H9 (cell line): ENCODE measurements around the gene LRRC28. TPM values are rescaled to one million over a fixed set of nuclear protein-coding genes. Genes with fewer than 3 reads are reported as not detected.

Experiments
- DNase-seq: peaks from one replicate; pipeline ENCODE4 v3.0.0-alpha.2; 2017
- H2AFZ ChIP-seq: one replicate; pipeline ENCODE4 v1.6.1; 2013; ENCODE audit warnings: mild to moderate bottlenecking, low read length, control low read depth, moderate library complexity
- H2AK5ac ChIP-seq: 2 replicates; pipeline ENCODE4 v1.6.1; 2013; ENCODE audit warnings: low read length, control low read depth, mixed read lengths; ENCODE audit not compliant: insufficient read length
- H2BK120ac ChIP-seq: one replicate; pipeline ENCODE4 v1.6.1; 2013; ENCODE audit warnings: low read depth, mild to moderate bottlenecking, low read length, control low read depth, inconsistent platforms; ENCODE audit not compliant: poor library complexity, severe bottlenecking
- H2BK12ac ChIP-seq: 2 replicates; pipeline ENCODE4 v1.6.1; 2013; ENCODE audit warnings: low read length, control low read depth, mixed read lengths, low read depth; ENCODE audit not compliant: insufficient read length
- H2BK15ac ChIP-seq: 2 replicates; pipeline ENCODE4 v1.6.1; 2013; ENCODE audit warnings: low read depth, low read length, control low read depth
- H2BK20ac ChIP-seq: one replicate; pipeline ENCODE4 v1.6.1; 2013; ENCODE audit warnings: low read depth, mild to moderate bottlenecking, low read length, control low read depth, inconsistent platforms; ENCODE audit not compliant: poor library complexity, severe bottlenecking
- H2BK5ac ChIP-seq: 2 replicates; pipeline ENCODE4 v1.6.1; 2013; ENCODE audit warnings: low read length, control low read depth, mixed read lengths; ENCODE audit not compliant: insufficient read length
- H3K14ac ChIP-seq: 2 replicates; pipeline ENCODE4 v1.6.1; 2013; ENCODE audit warnings: low read length, control low read depth; ENCODE audit not compliant: insufficient read depth
- H3K18ac ChIP-seq: 2 replicates; pipeline ENCODE4 v1.6.1; 2013; ENCODE audit warnings: low read depth, mild to moderate bottlenecking, mixed read lengths, low read length, control low read depth; ENCODE audit not compliant: insufficient read length
- H3K23ac ChIP-seq: 2 replicates; pipeline ENCODE4 v1.6.1; 2013; ENCODE audit warnings: low read length, control low read depth, mixed read lengths, low read depth; ENCODE audit not compliant: insufficient read length
- H3K23me2 ChIP-seq: 2 replicates; pipeline ENCODE4 v1.6.1; 2013; ENCODE audit warnings: low read depth, mild to moderate bottlenecking, mixed read lengths, low read length, control low read depth; ENCODE audit not compliant: insufficient read length, poor library complexity, severe bottlenecking
- H3K27ac ChIP-seq: 2 replicates; pipeline ENCODE4 v1.5.1; 2013; ENCODE audit warnings: low read length, control low read depth, mixed read lengths, low read depth; ENCODE audit not compliant: insufficient read length
- H3K27me3 ChIP-seq: 2 replicates; pipeline ENCODE4 v1.6.1; 2013; ENCODE audit warnings: low read length, control low read depth, inconsistent platforms; ENCODE audit not compliant: insufficient read depth
- H3K4ac ChIP-seq: 2 replicates; pipeline ENCODE4 v1.6.1; 2013; ENCODE audit warnings: low read depth, mild to moderate bottlenecking, control low read depth, inconsistent platforms, low read length, moderate library complexity
- H3K4me1 ChIP-seq: 2 replicates; pipeline ENCODE4 v1.6.1; 2013; ENCODE audit warnings: low read length, control low read depth, inconsistent platforms; ENCODE audit not compliant: insufficient read depth
- H3K4me2 ChIP-seq: 2 replicates; pipeline ENCODE4 v1.6.1; 2013; ENCODE audit warnings: low read length, control low read depth, mixed read lengths; ENCODE audit not compliant: insufficient read length, insufficient read depth
- H3K56ac ChIP-seq: 2 replicates; pipeline ENCODE4 v1.6.1; 2013; ENCODE audit warnings: low read depth, mild to moderate bottlenecking, mixed read lengths, low read length, control low read depth; ENCODE audit not compliant: insufficient read length
- H3K79me1 ChIP-seq: 2 replicates; pipeline ENCODE4 v1.6.1; 2013; ENCODE audit warnings: low read depth, mild to moderate bottlenecking, moderate library complexity, low read length, control low read depth, inconsistent platforms; ENCODE audit not compliant: insufficient read depth, poor library complexity, severe bottlenecking
- H3K79me2 ChIP-seq: 2 replicates; pipeline ENCODE4 v1.6.1; 2013; ENCODE audit warnings: low read length, control low read depth, inconsistent platforms; ENCODE audit not compliant: insufficient read depth
- H3K9ac ChIP-seq: 2 replicates; pipeline ENCODE4 v1.6.1; 2013; ENCODE audit warnings: low read length, control low read depth, mixed read lengths; ENCODE audit not compliant: insufficient read length; ENCODE audit errors: extremely low read depth
- H3K9me3 ChIP-seq: one replicate; pipeline ENCODE4 v1.6.1; 2013; ENCODE audit warnings: low read depth, low read length, inconsistent platforms; ENCODE audit not compliant: control insufficient read depth
- H3T11ph ChIP-seq: one replicate; pipeline ENCODE4 v1.6.1; 2013; ENCODE audit warnings: mild to moderate bottlenecking, low read length, control low read depth, inconsistent platforms
- H4K20me1 ChIP-seq: one replicate; pipeline ENCODE4 v1.6.1; 2013; ENCODE audit not compliant: control insufficient read depth, insufficient read length, insufficient read depth
- H4K5ac ChIP-seq: 2 replicates; pipeline ENCODE4 v1.6.1; 2013; ENCODE audit warnings: low read depth, mild to moderate bottlenecking, mixed read lengths, low read length, control low read depth; ENCODE audit not compliant: insufficient read length
- H4K8ac ChIP-seq: replicated peaks from 2 replicates; pipeline ENCODE4 v1.6.1; 2013; ENCODE audit warnings: low read length, control low read depth, mixed read lengths, low read depth; ENCODE audit not compliant: insufficient read length
- H4K91ac ChIP-seq: 2 replicates; pipeline ENCODE4 v1.6.1; 2013; ENCODE audit warnings: low read depth, mild to moderate bottlenecking, moderate library complexity, mixed read lengths, low read length, control low read depth; ENCODE audit not compliant: insufficient read length
- H3K27ac Mint-ChIP-seq, 3 experiments: 2 replicates in 2 of 3; 3 replicates in 1 of 3; pipeline ENCODE4 v1.8.0; 2020 to 2021; ENCODE audit warnings: mixed read lengths in 3 of 3, mild to moderate bottlenecking in 1 of 3, moderate library complexity in 1 of 3
- H3K27me3 Mint-ChIP-seq: 2 replicates; pipeline ENCODE4 v1.8.0; 2021; ENCODE audit warnings: low read depth, mild to moderate bottlenecking, moderate library complexity, mixed read lengths
- H3K36me3 Mint-ChIP-seq, 3 experiments: 2 replicates in 2 of 3; 3 replicates in 1 of 3; pipeline ENCODE4 v1.8.0; 2020 to 2021; ENCODE audit warnings: low read depth in 3 of 3, mixed read lengths in 3 of 3; ENCODE audit not compliant: insufficient read depth in 1 of 3
- H3K4me1 Mint-ChIP-seq, 2 experiments: 2 replicates each; pipeline ENCODE4 v1.8.0; 2020; ENCODE audit warnings: mixed read lengths in 2 of 2
- H3K4me3 Mint-ChIP-seq, 2 experiments: 2 replicates in 1 of 2; 3 replicates in 1 of 2; pipeline ENCODE4 v1.8.0; 2020 to 2021; ENCODE audit warnings: mild to moderate bottlenecking in 2 of 2, mixed read lengths in 2 of 2, moderate library complexity in 1 of 2
- H3K9me3 Mint-ChIP-seq, 2 experiments: 2 replicates in 1 of 2; 3 replicates in 1 of 2; pipeline ENCODE4 v1.8.0; 2020; ENCODE audit warnings: mild to moderate bottlenecking in 2 of 2, mixed read lengths in 2 of 2, moderate library complexity in 1 of 2
- WGBS: extraction: QIAGEN DNeasy Blood & Tissue Kit; methylation state at CpG from one replicate; pipeline ENCODE4 v1.1.7; 2013; ENCODE audit warnings: missing lambda C conversion rate, low lambda C conversion rate, mixed read lengths; ENCODE audit not compliant: insufficient read length; ENCODE audit errors: extremely low coverage; 5-methylcytosine and 5-hydroxymethylcytosine counted together
- total RNA-seq: library from RNA; stranded (reverse); gene quantifications from 2 replicates; pipeline ENCODE4 v1.2.1, GENCODE V29; 2021
- TF ChIP-seq, protein P1 (sequence below): fragments of 200-600 bp; sonication (generic); conservative IDR thresholded peaks from 3 replicates; pipeline ENCODE4 v1.8.0; 2021; ENCODE audit warnings: antibody characterized with exemption, mild to moderate bottlenecking

The LRRC28 gene
- total RNA-seq, 1 experiment from 2014 or later: 17.6 TPM

DNA sequence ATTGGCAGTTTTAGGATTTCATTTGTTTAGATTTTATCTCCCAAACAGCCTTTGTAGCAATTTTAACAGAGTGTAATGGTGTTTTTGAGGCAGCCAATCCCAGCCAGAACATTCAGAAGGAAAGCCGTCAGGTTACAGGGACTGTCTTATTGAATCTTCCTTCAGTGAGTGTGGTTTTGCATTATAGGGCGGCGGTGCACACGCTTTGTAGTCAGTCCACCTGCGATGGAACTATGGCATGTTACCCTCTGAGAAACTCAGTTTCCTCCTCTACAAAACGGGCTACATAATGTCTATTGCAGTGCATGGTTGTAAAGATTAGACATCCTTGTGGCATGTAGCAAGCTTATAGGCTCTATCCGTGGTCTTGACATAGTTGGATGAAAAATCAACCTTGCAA is 1.0 kb downstream of the LRRC28 start:
- H3K4me1 Mint-ChIP-seq: peaks cover 16 to 17% of the 10 kb centered on the region in 2 experiments; a peak in 3 of 4 replicates
- no peak overlapping the region for H3T11ph ChIP-seq
- peak overlapping the region; percentile 33 for H3K9ac ChIP-seq
- H3K56ac ChIP-seq: no peak overlapping the region
- DNase-seq: no peak
- H2BK120ac ChIP-seq: no peak overlapping the region
- H3K4ac ChIP-seq: no peak overlapping the region
- H2BK20ac ChIP-seq: no peak overlapping the region
- H3K9me3 ChIP-seq: no peaks in the 10 kb centered on the region
- H3K36me3 Mint-ChIP-seq: peaks cover 0 to 2% (median under 1%) of the 10 kb centered on the region in 3 experiments; a peak in 1 of 7 replicates
- H2BK12ac ChIP-seq: no peak overlapping the region
- H3K27ac ChIP-seq: no peak overlapping the region
- peak overlapping the region; percentile 92 for H3K4me2 ChIP-seq
- no CpG with 5 or more reads among the region's 7 CpGs for WGBS
- H2AFZ ChIP-seq: no peak overlapping the region
- H3K23ac ChIP-seq: no peak overlapping the region
- H4K5ac ChIP-seq: no peak overlapping the region
- H2AK5ac ChIP-seq: no peak overlapping the region
- H4K91ac ChIP-seq: no peak overlapping the region
- H2BK15ac ChIP-seq: no peak overlapping the region
- H3K27me3 ChIP-seq: no peaks in the 10 kb centered on the region
- no peaks in the 10 kb centered on the region for H3K27me3 Mint-ChIP-seq
- no peaks in the 10 kb centered on the region for H3K9me3 Mint-ChIP-seq
- H3K18ac ChIP-seq: no peak overlapping the region
- H3K27ac Mint-ChIP-seq: no peak overlapping the region
- no peaks in the 10 kb centered on the region; the same call in 1 of the 2 replicates for H3K79me2 ChIP-seq
- peak overlapping the region in 1 of 2 experiments; percentile 86; a peak in 3 of 5 replicates for H3K4me3 Mint-ChIP-seq
- no peak overlapping the region for H4K8ac ChIP-seq
- no peaks in the 10 kb centered on the region for H3K79me1 ChIP-seq
- TF ChIP-seq, protein P1, sequence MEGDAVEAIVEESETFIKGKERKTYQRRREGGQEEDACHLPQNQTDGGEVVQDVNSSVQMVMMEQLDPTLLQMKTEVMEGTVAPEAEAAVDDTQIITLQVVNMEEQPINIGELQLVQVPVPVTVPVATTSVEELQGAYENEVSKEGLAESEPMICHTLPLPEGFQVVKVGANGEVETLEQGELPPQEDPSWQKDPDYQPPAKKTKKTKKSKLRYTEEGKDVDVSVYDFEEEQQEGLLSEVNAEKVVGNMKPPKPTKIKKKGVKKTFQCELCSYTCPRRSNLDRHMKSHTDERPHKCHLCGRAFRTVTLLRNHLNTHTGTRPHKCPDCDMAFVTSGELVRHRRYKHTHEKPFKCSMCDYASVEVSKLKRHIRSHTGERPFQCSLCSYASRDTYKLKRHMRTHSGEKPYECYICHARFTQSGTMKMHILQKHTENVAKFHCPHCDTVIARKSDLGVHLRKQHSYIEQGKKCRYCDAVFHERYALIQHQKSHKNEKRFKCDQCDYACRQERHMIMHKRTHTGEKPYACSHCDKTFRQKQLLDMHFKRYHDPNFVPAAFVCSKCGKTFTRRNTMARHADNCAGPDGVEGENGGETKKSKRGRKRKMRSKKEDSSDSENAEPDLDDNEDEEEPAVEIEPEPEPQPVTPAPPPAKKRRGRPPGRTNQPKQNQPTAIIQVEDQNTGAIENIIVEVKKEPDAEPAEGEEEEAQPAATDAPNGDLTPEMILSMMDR: no peak
- peaks cover 3% of the 10 kb centered on the region for H3K23me2 ChIP-seq
- no peaks in the 10 kb centered on the region for H4K20me1 ChIP-seq
- H3K14ac ChIP-seq: no peak overlapping the region
- no peak overlapping the region for H2BK5ac ChIP-seq
- no peaks in the 10 kb centered on the region; the same call in 1 of the 2 replicates for H3K4me1 ChIP-seq
